HAP-1 (cell line): ENCODE measurements around the gene CLIP2.
A peak's percentile ranks its signal among the peaks of the same experiment; 100 is the strongest.
"Not testable (repeated sequence)": the region's sequence is repeated elsewhere in the genome, so short reads cannot be mapped to it uniquely, and the experiment has no call there.

Source experiments
- DNase-seq, 2 experiments: peaks; one replicate each; pipeline ENCODE4 v3.0.0-alpha.2; 2016 to 2020; ENCODE audit warnings: low spot score in 2 of 2
- H3K27me3 ChIP-seq: fragments of 250-450 bp; sonication (Bioruptor Pico); 2 replicates; pipeline ENCODE4 v1.5.1; 2020; ENCODE audit warnings: low read depth, mild to moderate bottlenecking, moderate library complexity
- H3K36me3 ChIP-seq: fragments of 250-450 bp; sonication (Bioruptor Pico); replicated peaks from 2 replicates; pipeline ENCODE4 v1.5.1; 2020; ENCODE audit warnings: mild to moderate bottlenecking
- H3K4me1 ChIP-seq: fragments of 250-450 bp; sonication (Bioruptor Pico); 2 replicates; pipeline ENCODE4 v1.5.1; 2020; ENCODE audit warnings: mild to moderate bottlenecking
- H3K4me3 ChIP-seq: fragments of 250-450 bp; sonication (Bioruptor Pico); 2 replicates; pipeline ENCODE4 v1.5.1; 2020; ENCODE audit warnings: mild to moderate bottlenecking, moderate library complexity
- H3K9me3 ChIP-seq: fragments of 250-450 bp; sonication (Bioruptor Pico); 2 replicates; pipeline ENCODE4 v1.5.1; 2020; ENCODE audit warnings: mild to moderate bottlenecking, moderate library complexity
- in situ Hi-C: fragments of 300-500 bp; cut with MboI; formaldehyde crosslinking; loops from 3 replicates; pipeline ENCODE4 v1.14.3; 2020; ENCODE audit warnings: low sequenced_read_pairs, inconsistent platforms, mixed read lengths

CLIP2 gene

GRCh38 chr7:74429153-74429747 lies 140.0 kb downstream of the CLIP2 start:
- no peaks in the 10 kb centered on the region for H3K4me1 ChIP-seq
- no peak for DNase-seq
- no peaks in the 10 kb centered on the region for H3K27me3 ChIP-seq
- no peaks in the 10 kb centered on the region for H3K9me3 ChIP-seq
- H3K4me3 ChIP-seq, result no peak overlapping the region
- in situ Hi-C loops, result no loop called here
- no peaks in the 10 kb centered on the region for H3K36me3 ChIP-seq

- DNase-seq, H3K36me3 ChIP-seq, H3K4me1 ChIP-seq, H3K9me3 ChIP-seq, in situ Hi-C loops, H3K27me3 ChIP-seq, H3K4me3 ChIP-seq: not testable (repeated sequence)
Observed at GRCh38 chr7:74430409-74430808, 141.2 kb downstream of the CLIP2 start.

- no peaks in the 10 kb centered on the region for H3K4me1 ChIP-seq
- no peaks in the 10 kb centered on the region for H3K27me3 ChIP-seq
- H3K4me3 ChIP-seq, result no peak overlapping the region
- no peaks in the 10 kb centered on the region for H3K9me3 ChIP-seq
- H3K36me3 ChIP-seq, result no peaks in the 10 kb centered on the region
- DNase-seq, result no peak
- in situ Hi-C loops, result no loop called here
Observed at GRCh38 chr7:74430961-74431466, 141.8 kb downstream of the CLIP2 start.

- H3K9me3 ChIP-seq, result peaks cover 12% of the 10 kb centered on the region
- H3K4me1 ChIP-seq, in situ Hi-C loops, H3K27me3 ChIP-seq, H3K36me3 ChIP-seq, DNase-seq, H3K4me3 ChIP-seq: not testable (repeated sequence)
Observed at GRCh38 chr7:74437291-74437571, 148.0 kb downstream of the CLIP2 start.

GRCh38 chr7:74438327-74438726 lies 149.1 kb downstream of the CLIP2 start:
- H3K9me3 ChIP-seq, result peaks cover 12% of the 10 kb centered on the region
- no peaks in the 10 kb centered on the region for H3K36me3 ChIP-seq
- H3K4me1 ChIP-seq, result no peaks in the 10 kb centered on the region
- H3K27me3 ChIP-seq, result no peaks in the 10 kb centered on the region
- H3K4me3 ChIP-seq, result no peak overlapping the region
- no peak for DNase-seq
- in situ Hi-C loops, result no loop called here

GRCh38 chr7:74439541-74439940 lies 150.3 kb downstream of the CLIP2 start:
- H3K4me1 ChIP-seq, result no peaks in the 10 kb centered on the region
- in situ Hi-C loops, result no loop called here
- no peak overlapping the region for H3K4me3 ChIP-seq
- H3K27me3 ChIP-seq, result no peaks in the 10 kb centered on the region
- H3K9me3 ChIP-seq, result peaks cover 12% of the 10 kb centered on the region
- H3K36me3 ChIP-seq, result no peaks in the 10 kb centered on the region
- DNase-seq, result no peak

- DNase-seq, H3K4me3 ChIP-seq, in situ Hi-C loops: not testable (repeated sequence)
Observed at GRCh38 chr7:74440143-74440542, 150.9 kb downstream of the CLIP2 start.

GRCh38 chr7:74441801-74442200 lies 152.6 kb downstream of the CLIP2 start:
- in situ Hi-C loops, result no loop called here
- H3K4me3 ChIP-seq, result no peak overlapping the region
- no peak for DNase-seq

More at GRCh38 chr7:74440143-74440542, 150.9 kb downstream of the CLIP2 start:
- H3K9me3 ChIP-seq, result peaks cover 12% of the 10 kb centered on the region
- not testable (repeated sequence) for H3K36me3 ChIP-seq, H3K27me3 ChIP-seq, H3K4me1 ChIP-seq

GRCh38 chr7:74443543-74444247 lies 154.5 kb downstream of the CLIP2 start:
- DNase-seq, result no peak
- in situ Hi-C loops, result no loop called here

More at GRCh38 chr7:74441801-74442200, 152.6 kb downstream of the CLIP2 start:
- Histone ChIP-seq H3K9me3 (peaks cover 12% of the 10 kb centered on the region), H3K27me3 (no peaks in the 10 kb centered on the region), H3K4me1 (no peaks in the 10 kb centered on the region), H3K36me3 (no peaks in the 10 kb centered on the region)

GRCh38 chr7:74449144-74449543 lies 159.9 kb downstream of the CLIP2 start:
- no peaks in the 10 kb centered on the region for H3K27me3 ChIP-seq
- H3K4me3 ChIP-seq, result no peak overlapping the region
- no peak for DNase-seq
- H3K4me1 ChIP-seq, result peaks cover 3% of the 10 kb centered on the region; the same call in 1 of the 2 replicates
- H3K36me3 ChIP-seq, result no peaks in the 10 kb centered on the region
- H3K9me3 ChIP-seq, result no peaks in the 10 kb centered on the region
- in situ Hi-C loops, result no loop called here

More at GRCh38 chr7:74443543-74444247, 154.5 kb downstream of the CLIP2 start:
- Histone ChIP-seq H3K4me1 (no peaks in the 10 kb centered on the region), H3K36me3 (no peaks in the 10 kb centered on the region), H3K27me3 (no peaks in the 10 kb centered on the region), H3K4me3 (no peak overlapping the region), H3K9me3 (peaks cover 5% of the 10 kb centered on the region; the same call in 1 of the 2 replicates)

GRCh38 chr7:74449809-74450397 lies 160.7 kb downstream of the CLIP2 start:
- Histone ChIP-seq H3K27me3 (no peaks in the 10 kb centered on the region), H3K9me3 (no peaks in the 10 kb centered on the region), H3K4me1 (peaks cover 6% of the 10 kb centered on the region; the same call in 1 of the 2 replicates), H3K4me3 (no peak overlapping the region), H3K36me3 (no peaks in the 10 kb centered on the region)
- in situ Hi-C loops, result no loop called here
- DNase-seq, result peak; percentile 32 to 88

GRCh38 chr7:74452748-74453321 lies 163.6 kb downstream of the CLIP2 start:
- Histone ChIP-seq H3K4me3 (peak overlapping the region; percentile 67), H3K36me3 (no peaks in the 10 kb centered on the region), H3K27me3 (no peaks in the 10 kb centered on the region), H3K4me1 (peaks cover 9% of the 10 kb centered on the region; the same call in 1 of the 2 replicates), H3K9me3 (no peaks in the 10 kb centered on the region)
- in situ Hi-C loops, result no loop called here
- DNase-seq, result peak in 1 of 2 experiments; percentile 58

- H3K4me1 ChIP-seq, result peaks cover 9% of the 10 kb centered on the region; the same call in 1 of the 2 replicates
- peak within 1 kb of the TSS; percentile 67 for H3K4me3 ChIP-seq
- no peaks in the 10 kb centered on the region for H3K27me3 ChIP-seq
- peak; percentile 88 to 91 for DNase-seq
- no peaks in the 10 kb centered on the region; the same call in 1 of the 2 replicates for H3K36me3 ChIP-seq
- in situ Hi-C loops, result no loop called here
- no peaks in the 10 kb centered on the region for H3K9me3 ChIP-seq
Observed at GRCh38 chr7:74453322-74454011, 164.3 kb downstream of the CLIP2 start, which contains the start of gene GTF2IRD1. Gene GTF2IRD1 (plus strand): TSS chr7:74453906. CDS start chr7:74508081, 54,175 bp downstream.
